ENCODE data around the gene JAZF1. TPM values are rescaled to one million over a fixed set of nuclear protein-coding genes. Genes with fewer than 3 reads are reported as not detected.

Gene JAZF1
- total and polyA plus RNA-seq, 2 of the 8 experiments (the other 6 are each of a cell fraction or from before 2014, with no cell fraction given) = 2.6 to 21.8 TPM

GRCh38 chr7:28110427-28111012 lies 70.1 kb downstream of the JAZF1 start:
- Histone ChIP-seq H3K4ac (replicated peaks; ENCODE audit: insufficient read length, low read depth, low read length) (no peak overlapping the region), H3K9ac (replicated peaks in 1 of 4; ENCODE audit: extremely low read depth in 1 of 4, low read depth in 3 of 4, low read length in 3 of 4) (no peak overlapping the region), H4K20me1 (replicated peaks in 1 of 2; ENCODE audit: control insufficient read depth in 1 of 2, insufficient read depth in 2 of 2, low read length in 2 of 2) (no peaks in the 10 kb centered on the region), H3K4me2 (ENCODE audit: insufficient read depth in 1 of 2, low read depth in 2 of 2, low read length in 2 of 2) (no peak overlapping the region), H2AK5ac (ENCODE audit: low read depth, low read length) (no peak overlapping the region), H2BK20ac (ENCODE audit: low read length) (no peak overlapping the region), H2BK120ac (replicated peaks; ENCODE audit: low read depth, low read length) (no peak overlapping the region), H3K4me3 (ENCODE audit: extremely low read depth in 1 of 4, insufficient read depth in 2 of 4, low read depth in 3 of 4, low read length in 4 of 4) (no peak overlapping the region), H4K91ac (replicated peaks; ENCODE audit: insufficient read length, low read length) (no peak overlapping the region), H3K9me3 (ENCODE audit: insufficient read depth in 2 of 2, low read depth in 1 of 2, low read length in 1 of 2) (no peaks in the 10 kb centered on the region), H3K18ac (ENCODE audit: extremely low read depth, low read length) (no peak overlapping the region), H2BK15ac (ENCODE audit: low read length) (no peak overlapping the region), H2BK5ac (ENCODE audit: low read depth, low read length) (no peak overlapping the region), H2AFZ (ENCODE audit: low read length) (no peak overlapping the region), H3K23me2 (ENCODE audit: low read depth, low read length) (no peaks in the 10 kb centered on the region; the same call in 1 of the 2 replicates), H3K36me3 (ENCODE audit: control insufficient read depth in 2 of 4, insufficient read depth in 4 of 4, low read length in 3 of 4) (no peaks in the 10 kb centered on the region), H3K79me1 (ENCODE audit: low read depth, low read length) (no peaks in the 10 kb centered on the region), H4K5ac (ENCODE audit: insufficient read length, low read depth, low read length) (no peak overlapping the region), H3K27ac (ENCODE audit: low read depth, low read length) (no peak overlapping the region), H3K14ac (ENCODE audit: insufficient read length) (no peak overlapping the region), H3K79me2 (ENCODE audit: control insufficient read depth in 1 of 2, insufficient read depth in 2 of 2, low read length in 2 of 2) (no peaks in the 10 kb centered on the region), H2BK12ac (ENCODE audit: low read depth, low read length) (no peak overlapping the region), H3K4me1 (replicated peaks in 1 of 4; ENCODE audit: control insufficient read depth in 3 of 4, insufficient read depth in 4 of 4, low read length in 3 of 4) (peaks cover 0 to 9% (median 3%) of the 10 kb centered on the region in 4 experiments; a peak in 2 of 7 replicates), H3K27me3 (replicated peaks in 1 of 4; ENCODE audit: control insufficient read depth in 3 of 4, extremely low read depth in 1 of 4, insufficient read depth in 3 of 4, low read length in 3 of 4) (no peaks in the 10 kb centered on the region), H4K8ac (ENCODE audit: extremely low read depth, insufficient read depth, low read length) (no peak overlapping the region), H3K23ac (ENCODE audit: insufficient read length) (no peak overlapping the region), H3K56ac (replicated peaks; ENCODE audit: insufficient read length, low read depth, low read length) (no peak overlapping the region)
- ChIA-PET CTCF (ENCODE audit: partially characterized antibody) (interaction anchor here (1.7 kb wide), 1 partner anchor 49 kb away, joined by 4 read pairs; no protein-coding TSS in a partner anchor), POLR2A (ENCODE audit: partially characterized antibody) (no interaction called here)
- 89% methylated on average over 4 of the region's 4 CpGs; no CpG with 5 or more reads in 1 of the 2 experiments for WGBS, 2 experiments (ENCODE audit: extremely low coverage in 1 of 2, insufficient coverage in 1 of 2, insufficient read length in 1 of 2, insufficient replicate concordance in 2 of 2, low coverage in 1 of 2, low lambda C conversion rate in 2 of 2, missing lambda C conversion rate in 1 of 2)
- FAIRE-seq (no peak), DNase-seq (ENCODE audit: low read depth in 1 of 2, low spot score in 2 of 2) (no peak)
- no peak for TF ChIP-seq POLR2A (IDR thresholded peaks at IDR 0.05; ENCODE audit: control extremely low read depth in 1 of 2, low read depth in 2 of 2, low read length in 2 of 2)
- no peak for TF ChIP-seq TEAD4 (IDR thresholded peaks at IDR 0.05; ENCODE audit: low read depth, low read length)
- TF ChIP-seq GABPA (IDR thresholded peaks at IDR 0.05; ENCODE audit: borderline replicate concordance, insufficient read depth, low read length) = no peak
- TF ChIP-seq FOSL1 (IDR thresholded peaks at IDR 0.05; ENCODE audit: insufficient read depth, low read depth, low read length) = no peak
- TF ChIP-seq CBX5 (IDR thresholded peaks at IDR 0.05; ENCODE audit: low read depth, low read length) = no peak
- no peak for TF ChIP-seq POU5F1 (IDR thresholded peaks at IDR 0.05; ENCODE audit: low read depth, low read length)
- TF ChIP-seq SUZ12 (IDR thresholded peaks at IDR 0.05; ENCODE audit: low read length) = no peak
- no peak for TF ChIP-seq CEBPB (IDR thresholded peaks at IDR 0.05; ENCODE audit: low read depth, low read length)
- no peak for TF ChIP-seq SP4 (IDR thresholded peaks at IDR 0.05; ENCODE audit: low read length)
- TF ChIP-seq ATF2 (IDR thresholded peaks at IDR 0.05; ENCODE audit: low read length) = no peak
- TF ChIP-seq SIRT6 (IDR thresholded peaks at IDR 0.05; ENCODE audit: low read length) = no peak
- TF ChIP-seq BRCA1 (IDR thresholded peaks at IDR 0.05; ENCODE audit: low read depth, low read length) = no peak
- no peak for TF ChIP-seq CREB1 (IDR thresholded peaks at IDR 0.05)
- no peak for TF ChIP-seq ASH2L (IDR thresholded peaks at IDR 0.05; ENCODE audit: low read length)
- no peak for TF ChIP-seq POLR2AphosphoS5 (IDR thresholded peaks at IDR 0.05; ENCODE audit: low read depth, low read length)

Data from H1 (cell line).